Caco-2 (cell line): ENCODE data around the gene RLF. TPM values are rescaled to one million over a fixed set of nuclear protein-coding genes. Genes with fewer than 3 reads are reported as not detected.
"Not testable (repeated sequence)": the region's sequence is repeated elsewhere in the genome, so short reads cannot be mapped to it uniquely, and the experiment has no call there.

Experiments
- BruUV-seq: library from RNA; stranded (reverse); fragments of 400-500 nt; replicated peaks from 2 replicates; lab custom pipeline; 2021; lab: Mats Ljungman, UMichigan
- CTCF ChIA-PET: fragments of 300-600 bp; sonication (Branson Sonifier 250); formaldehyde crosslinking; loops from one replicate; lab custom pipeline; 2022; ENCODE audit warnings: antibody characterized with exemption; lab: Charles Lee
- POLR2A ChIA-PET: fragments of 300-600 bp; sonication (Branson Sonifier 250); formaldehyde crosslinking; loops from one replicate; lab custom pipeline; 2022; ENCODE audit warnings: antibody characterized with exemption; lab: Charles Lee
- DNase-seq, 2 experiments: peaks; one replicate each; pipeline versions ENCODE4 v3.0.0 to v3.0.0-alpha.2; 2020 to 2022
- H3K27me3 ChIP-seq: replicated peaks from 2 replicates; pipeline ENCODE4 v1.6.0; 2011; ENCODE audit warnings: low read length; ENCODE audit not compliant: control insufficient read depth, insufficient read depth
- H3K36me3 ChIP-seq: 2 replicates; pipeline ENCODE4 v1.5.1; 2011; ENCODE audit warnings: low read length; ENCODE audit not compliant: control insufficient read depth, insufficient read depth
- H3K4me1 ChIP-seq: fragments of 250-450 bp; sonication (Bioruptor Pico); 2 replicates; pipeline ENCODE4 v1.5.1; 2020; ENCODE audit warnings: mild to moderate bottlenecking
- H3K4me3 ChIP-seq: 2 replicates; pipeline ENCODE4 v1.5.1; 2011; ENCODE audit warnings: low read depth, mild to moderate bottlenecking, control low read depth, low read length
- H3K9me3 ChIP-seq: fragments of 250-450 bp; sonication (Bioruptor Pico); 2 replicates; pipeline ENCODE4 v1.5.1; 2020; ENCODE audit warnings: mild to moderate bottlenecking, moderate library complexity
- H3K27ac Mint-ChIP-seq: one replicate; pipeline ENCODE4 v1.8.0; 2022; ENCODE audit warnings: mixed read lengths; ENCODE audit not compliant: unreplicated experiment
- H3K27me3 Mint-ChIP-seq: one replicate; pipeline ENCODE4 v1.8.0; 2022; ENCODE audit warnings: mixed read lengths; ENCODE audit not compliant: insufficient read depth, unreplicated experiment
- H3K36me3 Mint-ChIP-seq: one replicate; pipeline ENCODE4 v1.8.0; 2022; ENCODE audit warnings: mild to moderate bottlenecking, mixed read lengths; ENCODE audit not compliant: insufficient read depth, unreplicated experiment
- H3K4me1 Mint-ChIP-seq: one replicate; pipeline ENCODE4 v1.8.0; 2022; ENCODE audit warnings: low read depth, mixed read lengths; ENCODE audit not compliant: unreplicated experiment
- H3K4me3 Mint-ChIP-seq: one replicate; pipeline ENCODE4 v1.8.0; 2022; ENCODE audit warnings: mild to moderate bottlenecking, moderate library complexity, mixed read lengths; ENCODE audit not compliant: unreplicated experiment
- H3K9me3 Mint-ChIP-seq: one replicate; pipeline ENCODE4 v1.8.0; 2022; ENCODE audit warnings: mixed read lengths; ENCODE audit not compliant: unreplicated experiment
- CTCF ChIP-seq, 2 experiments: fragments of 200-600 bp in 1 of 2; IDR thresholded peaks; 1 replicate in 1 of 2; 2 replicates in 1 of 2; pipeline versions ENCODE4 v1.5.1 to v1.8.0; 2011 to 2022; ENCODE audit warnings: antibody characterized with exemption in 1 of 2, control low read depth in 1 of 2, inconsistent platforms in 1 of 2, low read depth in 1 of 2, low read length in 1 of 2, mild to moderate bottlenecking in 1 of 2, moderate library complexity in 1 of 2; ENCODE audit not compliant: insufficient read depth in 1 of 2, severe bottlenecking in 1 of 2, unreplicated experiment in 1 of 2
- intact Hi-C: fragments of 100-400 bp; cut with micrococcal nuclease; formaldehyde crosslinking; loops from one replicate; pipeline ENCODE4 v1.10.0; 2022; ENCODE audit not compliant: unreplicated experiment
- total RNA-seq: library from RNA; stranded (reverse); gene quantifications from 2 replicates; pipeline ENCODE4 v1.2.3, GENCODE V29; 2022

The RLF gene
- total RNA-seq, 1 experiment from 2014 or later, result 11.6 TPM

- Mint-ChIP-seq H3K4me3 (no peak overlapping the region), H3K27ac (no peak overlapping the region), H3K9me3 (no peaks in the 10 kb centered on the region), H3K4me1 (peaks cover 15% of the 10 kb centered on the region), H3K36me3 (peaks cover 5% of the 10 kb centered on the region), H3K27me3 (no peaks in the 10 kb centered on the region)
- H3K9me3 ChIP-seq, result no peaks in the 10 kb centered on the region
- TF ChIP-seq CTCF (IDR thresholded peaks at IDR 0.05; ENCODE audit: insufficient read depth in 1 of 2, low read depth in 1 of 2, low read length in 1 of 2, severe bottlenecking in 1 of 2, unreplicated experiment in 1 of 2), result no peak
- no peak for DNase-seq
- intact Hi-C loops, result no loop called here
- no TSS peak for BruUV-seq
- CTCF ChIA-PET, result no interaction called here
- no peaks in the 10 kb centered on the region for H3K4me1 ChIP-seq
- H3K27me3 ChIP-seq, result no peaks in the 10 kb centered on the region
- H3K4me3 ChIP-seq, result no peak overlapping the region
- POLR2A ChIA-PET, result no interaction called here
- no peaks in the 10 kb centered on the region for H3K36me3 ChIP-seq
These were observed 23.0 kb downstream of the RLF start for GRCh38 chr1:40184193-40184592.

- DNase-seq, result no peak
- no peak for TF ChIP-seq CTCF (IDR thresholded peaks at IDR 0.05; ENCODE audit: insufficient read depth in 1 of 2, low read depth in 1 of 2, low read length in 1 of 2, severe bottlenecking in 1 of 2, unreplicated experiment in 1 of 2)
- H3K4me1 ChIP-seq, result no peaks in the 10 kb centered on the region
- no peaks in the 10 kb centered on the region for H3K9me3 Mint-ChIP-seq
- H3K36me3 Mint-ChIP-seq, result peaks cover 7% of the 10 kb centered on the region
- BruUV-seq, result no TSS peak
- H3K9me3 ChIP-seq, result no peaks in the 10 kb centered on the region
- H3K36me3 ChIP-seq, result no peaks in the 10 kb centered on the region
- peaks cover 15% of the 10 kb centered on the region for H3K4me1 Mint-ChIP-seq
- H3K27me3 Mint-ChIP-seq, result no peaks in the 10 kb centered on the region
- no peaks in the 10 kb centered on the region for H3K27me3 ChIP-seq
- H3K4me3 ChIP-seq, result no peak overlapping the region
- CTCF ChIA-PET, result no interaction called here
- no peak overlapping the region for H3K27ac Mint-ChIP-seq
- intact Hi-C loops, result no loop called here
- H3K4me3 Mint-ChIP-seq, result no peak overlapping the region
- POLR2A ChIA-PET, result no interaction called here
These were observed 25.0 kb downstream of the RLF start for GRCh38 chr1:40185951-40186864.

- CTCF ChIA-PET, result no interaction called here
- Histone ChIP-seq H3K27me3 (no peaks in the 10 kb centered on the region), H3K4me3 (no peak overlapping the region), H3K36me3 (no peaks in the 10 kb centered on the region), H3K4me1 (no peaks in the 10 kb centered on the region), H3K9me3 (no peaks in the 10 kb centered on the region)
- Mint-ChIP-seq H3K36me3 (peaks cover 7% of the 10 kb centered on the region), H3K9me3 (no peaks in the 10 kb centered on the region), H3K27me3 (no peaks in the 10 kb centered on the region), H3K27ac (no peak overlapping the region), H3K4me1 (peaks cover 15% of the 10 kb centered on the region), H3K4me3 (no peak overlapping the region)
- intact Hi-C loops, result no loop called here
- no peak for DNase-seq
- no peak for TF ChIP-seq CTCF (IDR thresholded peaks at IDR 0.05; ENCODE audit: insufficient read depth in 1 of 2, low read depth in 1 of 2, low read length in 1 of 2, severe bottlenecking in 1 of 2, unreplicated experiment in 1 of 2)
- no TSS peak for BruUV-seq
- POLR2A ChIA-PET, result no interaction called here
These were observed 26.2 kb downstream of the RLF start for GRCh38 chr1:40187399-40187798.

- H3K27me3 Mint-ChIP-seq, H3K9me3 ChIP-seq, CTCF ChIA-PET, H3K4me3 Mint-ChIP-seq, H3K9me3 Mint-ChIP-seq, BruUV-seq, DNase-seq, H3K36me3 ChIP-seq, intact Hi-C loops, H3K4me1 ChIP-seq, POLR2A ChIA-PET, H3K4me1 Mint-ChIP-seq, H3K4me3 ChIP-seq, H3K27me3 ChIP-seq, H3K27ac Mint-ChIP-seq: not testable (repeated sequence)
- H3K36me3 Mint-ChIP-seq, result peaks cover 12% of the 10 kb centered on the region
These were observed 33.5 kb downstream of the RLF start for GRCh38 chr1:40194639-40195038.
